A673 (cell line): ENCODE results near the gene OR10K1. TPM values are rescaled to one million over a fixed set of nuclear protein-coding genes. Genes with fewer than 3 reads are reported as not detected.

ENCODE experiments used
- Bru-seq: library from RNA; stranded (reverse); fragments of 400-500 nt; gene quantifications from one replicate; lab custom pipeline; 2021; lab: Mats Ljungman, UMichigan
- BruChase-seq, 2 experiments: library from RNA; stranded (reverse); fragments of 400-500 nt; gene quantifications; one replicate each; lab custom pipeline; 2021; lab: Mats Ljungman, UMichigan
- BruUV-seq: library from RNA; stranded (reverse); fragments of 400-500 nt; replicated peaks from 2 replicates; lab custom pipeline; 2021; lab: Mats Ljungman, UMichigan
- CTCF ChIA-PET: fragments of 300-600 bp; sonication (Branson Sonifier 250); formaldehyde crosslinking; loops from one replicate; lab custom pipeline; 2022; ENCODE audit warnings: antibody characterized with exemption; lab: Charles Lee
- POLR2A ChIA-PET: fragments of 300-600 bp; sonication (Branson Sonifier 250); formaldehyde crosslinking; loops from one replicate; lab custom pipeline; 2022; ENCODE audit warnings: antibody characterized with exemption; ENCODE audit not compliant: low non-redundant PET; lab: Charles Lee
- DNase-seq: peaks from one replicate; pipeline ENCODE4 v3.0.0-alpha.2; 2015; ENCODE audit warnings: low spot score
- H3K27ac ChIP-seq: fragments of 200-600 bp; sonication (generic); 2 replicates; pipeline ENCODE4 v1.5.1; 2016; ENCODE audit warnings: mixed run types, low read depth, mild to moderate bottlenecking, mixed read lengths, antibody characterized with exemption, low read length; ENCODE audit not compliant: poor library complexity, severe bottlenecking
- H3K27me3 ChIP-seq: fragments of 200-600 bp; sonication (generic); replicated peaks from 2 replicates; pipeline ENCODE4 v1.6.1; 2017; ENCODE audit warnings: mixed run types, low read depth, mild to moderate bottlenecking, mixed read lengths, antibody characterized with exemption, low read length; ENCODE audit not compliant: insufficient read depth, poor library complexity
- H3K36me3 ChIP-seq: fragments of 200-600 bp; sonication (generic); 2 replicates; pipeline ENCODE4 v1.6.1; 2016; ENCODE audit warnings: mixed run types, mild to moderate bottlenecking, mixed read lengths, antibody characterized with exemption, low read length; ENCODE audit not compliant: insufficient read depth, poor library complexity, severe bottlenecking
- H3K4me1 ChIP-seq: fragments of 200-600 bp; sonication (generic); 2 replicates; pipeline ENCODE4 v1.6.1; 2017; ENCODE audit warnings: mixed run types, mild to moderate bottlenecking, mixed read lengths, antibody characterized with exemption, low read length; ENCODE audit not compliant: insufficient read depth, poor library complexity, severe bottlenecking
- H3K4me3 ChIP-seq: fragments of 200-600 bp; sonication (generic); 2 replicates; pipeline ENCODE4 v1.5.1; 2016; ENCODE audit warnings: low read depth, mixed run types, mild to moderate bottlenecking, mixed read lengths, low read length; ENCODE audit not compliant: poor library complexity, severe bottlenecking
- H3K9me3 ChIP-seq: fragments of 200-600 bp; sonication (generic); 2 replicates; pipeline ENCODE4 v1.6.1; 2016; ENCODE audit warnings: mixed run types, low read depth, mild to moderate bottlenecking, mixed read lengths, antibody characterized with exemption, low read length; ENCODE audit not compliant: poor library complexity, severe bottlenecking
- EZH2 ChIP-seq: fragments of 200-600 bp; sonication (generic); IDR thresholded peaks from 2 replicates; pipeline ENCODE4 v1.6.1; 2017; ENCODE audit warnings: borderline replicate concordance, low read depth, mild to moderate bottlenecking, mixed read lengths, antibody characterized with exemption, low read length; ENCODE audit not compliant: poor library complexity, severe bottlenecking
- intact Hi-C: fragments of 100-400 bp; cut with micrococcal nuclease; formaldehyde crosslinking; loops from one replicate; pipeline ENCODE4 v1.10.0; 2022; ENCODE audit not compliant: unreplicated experiment
- long read RNA-seq: library from polyadenylated mRNA; stranded (forward); transcript quantifications from one replicate; pipeline ENCODE4 v2.0.0, GENCODE V29; 2022
- total RNA-seq: library from RNA; stranded (reverse); gene quantifications from 2 replicates; pipeline ENCODE4 v1.2.3, GENCODE V29; 2021
- TF ChIP-seq, protein P1 (sequence below): fragments of 300-800, 200-600 bp; sonication (generic); conservative IDR thresholded peaks from 2 replicates; pipeline ENCODE4 v1.5.1; 2017; ENCODE audit warnings: low read depth, mild to moderate bottlenecking, antibody characterized with exemption, low read length, moderate library complexity, mixed read lengths

OR10K1 gene, protein sequence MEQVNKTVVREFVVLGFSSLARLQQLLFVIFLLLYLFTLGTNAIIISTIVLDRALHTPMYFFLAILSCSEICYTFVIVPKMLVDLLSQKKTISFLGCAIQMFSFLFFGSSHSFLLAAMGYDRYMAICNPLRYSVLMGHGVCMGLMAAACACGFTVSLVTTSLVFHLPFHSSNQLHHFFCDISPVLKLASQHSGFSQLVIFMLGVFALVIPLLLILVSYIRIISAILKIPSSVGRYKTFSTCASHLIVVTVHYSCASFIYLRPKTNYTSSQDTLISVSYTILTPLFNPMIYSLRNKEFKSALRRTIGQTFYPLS
- not detected in 2 replicates for total RNA-seq
- not detected for Bru-seq, nascent RNA
- not detected for BruChase-seq, experiment 1, labeled RNA remaining after a 2-hour chase
- not detected for BruChase-seq, experiment 2, labeled RNA remaining after a 6-hour chase
- long read RNA-seq, result 0 reads

DNA sequence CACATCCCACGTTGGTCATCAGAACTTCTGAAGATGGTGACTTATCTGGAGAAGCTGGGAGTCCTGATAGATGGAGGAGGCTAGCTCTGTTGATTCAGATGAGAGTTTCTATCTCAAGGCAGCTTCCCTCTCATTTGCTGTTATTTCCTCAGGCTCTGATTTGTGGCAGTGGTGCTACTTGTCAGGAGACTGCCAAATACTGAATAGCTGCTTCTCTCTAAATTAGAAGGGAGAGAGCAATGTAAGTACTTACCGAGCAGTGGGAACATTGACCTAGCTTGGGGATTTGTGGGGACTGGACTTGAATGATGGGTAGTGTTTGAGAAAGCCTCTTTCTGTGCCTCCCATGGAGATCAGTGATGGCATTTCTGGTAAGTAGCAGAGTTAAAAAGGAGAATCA lies at the start of gene OR10K1:
Gene OR10K1 (plus strand): TSS at position 301 of the 400 bp plus-strand sequence. CDS start 3,728 bp downstream, outside the sequence.
- BruUV-seq, result no TSS peak
- TF ChIP-seq, protein P1, sequence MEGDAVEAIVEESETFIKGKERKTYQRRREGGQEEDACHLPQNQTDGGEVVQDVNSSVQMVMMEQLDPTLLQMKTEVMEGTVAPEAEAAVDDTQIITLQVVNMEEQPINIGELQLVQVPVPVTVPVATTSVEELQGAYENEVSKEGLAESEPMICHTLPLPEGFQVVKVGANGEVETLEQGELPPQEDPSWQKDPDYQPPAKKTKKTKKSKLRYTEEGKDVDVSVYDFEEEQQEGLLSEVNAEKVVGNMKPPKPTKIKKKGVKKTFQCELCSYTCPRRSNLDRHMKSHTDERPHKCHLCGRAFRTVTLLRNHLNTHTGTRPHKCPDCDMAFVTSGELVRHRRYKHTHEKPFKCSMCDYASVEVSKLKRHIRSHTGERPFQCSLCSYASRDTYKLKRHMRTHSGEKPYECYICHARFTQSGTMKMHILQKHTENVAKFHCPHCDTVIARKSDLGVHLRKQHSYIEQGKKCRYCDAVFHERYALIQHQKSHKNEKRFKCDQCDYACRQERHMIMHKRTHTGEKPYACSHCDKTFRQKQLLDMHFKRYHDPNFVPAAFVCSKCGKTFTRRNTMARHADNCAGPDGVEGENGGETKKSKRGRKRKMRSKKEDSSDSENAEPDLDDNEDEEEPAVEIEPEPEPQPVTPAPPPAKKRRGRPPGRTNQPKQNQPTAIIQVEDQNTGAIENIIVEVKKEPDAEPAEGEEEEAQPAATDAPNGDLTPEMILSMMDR, result no peak
- TF ChIP-seq EZH2, result no peak
- H3K36me3 ChIP-seq, result no peaks in the 10 kb centered on the region
- no peaks in the 10 kb centered on the region for H3K9me3 ChIP-seq
- H3K27ac ChIP-seq, result no peak within 1 kb of the TSS
- peaks cover 22% of the 10 kb centered on the region for H3K27me3 ChIP-seq
- H3K4me3 ChIP-seq, result no peak within 1 kb of the TSS
- ChIA-PET POLR2A (no interaction called here), CTCF (no interaction called here)
- DNase-seq, result no peak
- no peaks in the 10 kb centered on the region for H3K4me1 ChIP-seq
- intact Hi-C loops, result no loop called here

DNA sequence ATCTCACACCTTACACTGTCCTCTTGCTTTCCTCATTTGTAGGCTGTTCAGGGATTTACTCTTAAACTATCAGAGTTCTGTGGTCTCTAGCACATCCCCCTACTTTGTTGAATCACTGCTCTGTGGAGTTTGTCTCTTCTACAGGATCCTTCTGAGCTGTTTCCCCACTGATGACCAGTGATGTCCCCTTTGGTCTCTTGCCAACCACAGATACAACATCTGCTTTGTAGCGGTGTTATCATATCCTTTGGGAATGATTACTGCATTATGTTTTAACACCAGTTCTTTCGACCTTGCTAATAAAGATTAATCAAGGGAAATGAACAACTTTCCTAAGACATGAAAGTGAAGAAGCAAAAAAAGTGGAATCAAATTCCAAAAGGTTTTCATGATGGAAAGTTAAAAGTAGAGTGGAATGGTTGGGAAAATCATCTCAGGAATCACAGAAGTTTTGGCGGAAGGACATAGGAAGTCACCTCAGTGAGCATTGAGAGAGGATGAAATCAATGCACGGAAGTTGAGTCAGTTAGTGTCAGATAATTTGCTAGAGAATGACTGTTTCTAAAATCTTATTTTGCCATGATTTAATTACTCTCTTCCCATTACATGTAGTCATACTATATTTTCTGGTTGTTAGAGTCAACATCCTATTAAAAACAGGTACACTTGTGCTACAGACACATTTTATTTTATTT lies 46.8 kb upstream of the OR10K1 start:
- TF ChIP-seq EZH2, result no peak
- TF ChIP-seq, protein P1, result no peak
- ChIA-PET POLR2A (no interaction called here), CTCF (no interaction called here)
- no peaks in the 10 kb centered on the region for H3K4me1 ChIP-seq
- peaks cover 21% of the 10 kb centered on the region for H3K27me3 ChIP-seq
- H3K27ac ChIP-seq, result no peak overlapping the region
- H3K9me3 ChIP-seq, result no peaks in the 10 kb centered on the region
- no peaks in the 10 kb centered on the region for H3K36me3 ChIP-seq
- intact Hi-C loops, result no loop called here
- no peak overlapping the region for H3K4me3 ChIP-seq
- DNase-seq, result no peak
- no TSS peak for BruUV-seq

- ChIA-PET CTCF (no interaction called here), POLR2A (no interaction called here)
- intact Hi-C loops, result no loop called here
Measured at GRCh38 chr1:158417586-158417985, 44.0 kb upstream of the OR10K1 start.

More at GRCh38 chr1:158417586-158417985, 44.0 kb upstream of the OR10K1 start:
- Histone ChIP-seq H3K27me3 (peaks cover 20% of the 10 kb centered on the region), H3K27ac (no peak overlapping the region), H3K9me3 (no peaks in the 10 kb centered on the region), H3K36me3 (no peaks in the 10 kb centered on the region), H3K4me3 (no peak overlapping the region), H3K4me1 (no peaks in the 10 kb centered on the region)
- TF ChIP-seq, protein P1, result no peak
- TF ChIP-seq EZH2, result no peak
- no TSS peak for BruUV-seq
- no peak for DNase-seq
